HCT116 (cell line): ENCODE results near the gene SEMA4F. TPM values are rescaled to one million over a fixed set of nuclear protein-coding genes. Genes with fewer than 3 reads are reported as not detected.

Source experiments
- ATAC-seq: fragments of 200-7000 bp; cut with Tn5 transposase; 2 replicates; pipeline ENCODE4 v1.9.1; 2020; ENCODE audit warnings: mild to moderate bottlenecking, moderate library complexity
- BruUV-seq: library from RNA; stranded (reverse); fragments of 400-500 nt; replicated peaks from 2 replicates; lab custom pipeline; 2021; lab: Mats Ljungman, UMichigan
- CTCF ChIA-PET: fragments of 300-600 bp; sonication (Branson Sonifier 250); formaldehyde crosslinking; loops from one replicate; lab custom pipeline; 2021; ENCODE audit warnings: antibody characterized with exemption; lab: Charles Lee
- POLR2A ChIA-PET: fragments of 300-600, 350-600 bp; sonication (Branson Sonifier 250); formaldehyde crosslinking; loops from one replicate; lab custom pipeline; 2021; ENCODE audit warnings: antibody characterized with exemption; lab: Charles Lee
- RAD21 ChIA-PET, 2 experiments: fragments of 300-600 bp; sonication (Branson Sonifier 250); formaldehyde crosslinking; loops; one replicate each; lab custom pipeline; 2023; ENCODE audit warnings: low total read pairs in 2 of 2; ENCODE audit not compliant: uncharacterized antibody in 2 of 2, unreplicated experiment in 2 of 2, low non-redundant PET in 1 of 2; lab: Charles Lee
- DNase-seq: peaks from one replicate; pipeline ENCODE4 v3.0.0-alpha.2; 2010; ENCODE audit warnings: low read depth, low spot score
- H2AFZ ChIP-seq: fragments of 200-600 bp; shearing (Covaris generic), sonication (generic); 2 replicates; pipeline ENCODE4 v1.6.1; 2017; ENCODE audit warnings: low read depth, mixed run types, mixed read lengths, antibody characterized with exemption, low read length; ENCODE audit not compliant: poor library complexity, severe bottlenecking
- H3K27ac ChIP-seq: 2 replicates; pipeline ENCODE4 v1.5.1; 2012; ENCODE audit warnings: low read depth, low read length
- H3K27me3 ChIP-seq: fragments of 200-600 bp; sonication (generic); 2 replicates; pipeline ENCODE4 v1.6.1; 2016; ENCODE audit warnings: mixed run types, low read length, mixed read lengths; ENCODE audit not compliant: insufficient read depth
- H3K36me3 ChIP-seq, 2 experiments: fragments of 200-500 bp in 1 of 2; fragments of 200-600 bp in 1 of 2; sonication (Bioruptor generic) in 1 of 2; sonication (generic) in 1 of 2; 2 replicates each; pipeline versions ENCODE4 v1.5.1 to v1.6.1; 2014 to 2016; ENCODE audit warnings: low read length in 2 of 2, inconsistent platforms in 1 of 2, mixed read lengths in 1 of 2, mixed run types in 1 of 2; ENCODE audit not compliant: insufficient read depth in 2 of 2, control insufficient read depth in 1 of 2
- H3K4me1 ChIP-seq, 2 experiments: fragments of 200-600 bp in 1 of 2; sonication (generic) in 1 of 2; 2 replicates each; pipeline versions ENCODE4 v1.5.1 to v1.6.1; 2012 to 2017; ENCODE audit warnings: low read length in 2 of 2, inconsistent platforms in 1 of 2, mild to moderate bottlenecking in 1 of 2, mixed read lengths in 1 of 2, mixed run types in 1 of 2, moderate library complexity in 1 of 2; ENCODE audit not compliant: insufficient read depth in 2 of 2, control insufficient read depth in 1 of 2
- H3K4me2 ChIP-seq: fragments of 200-600 bp; sonication (generic); 2 replicates; pipeline ENCODE4 v1.6.1; 2017; ENCODE audit warnings: mixed run types, low read length, mixed read lengths
- H3K4me3 ChIP-seq, 2 experiments: fragments of 200-600 bp in 1 of 2; sonication (generic) in 1 of 2; replicated peaks in 1 of 2; 2 replicates each; pipeline ENCODE4 v1.5.1; 2011 to 2016; ENCODE audit warnings: low read length in 2 of 2, control low read depth in 1 of 2, low read depth in 1 of 2, mild to moderate bottlenecking in 1 of 2, mixed read lengths in 1 of 2, mixed run types in 1 of 2
- H3K79me2 ChIP-seq: fragments of 200-600 bp; sonication (generic); 2 replicates; pipeline ENCODE4 v1.6.1; 2017; ENCODE audit warnings: mild to moderate bottlenecking, mixed run types, low read length, moderate library complexity, mixed read lengths; ENCODE audit not compliant: insufficient read depth
- H3K9ac ChIP-seq: fragments of 200-600 bp; sonication (generic); 2 replicates; pipeline ENCODE4 v1.6.1; 2016; ENCODE audit warnings: low read length, mixed read lengths
- H3K9me2 ChIP-seq: fragments of 200-600 bp; sonication (generic), shearing (Covaris generic); 2 replicates; pipeline ENCODE4 v1.6.1; 2017; ENCODE audit warnings: mixed run types, mild to moderate bottlenecking, moderate library complexity; ENCODE audit not compliant: insufficient read depth
- H3K9me3 ChIP-seq, 2 experiments: fragments of 200-500 bp in 1 of 2; fragments of 200-600 bp in 1 of 2; sonication (Bioruptor generic) in 1 of 2; sonication (generic) in 1 of 2; 2 replicates each; pipeline ENCODE4 v1.6.1; 2014 to 2017; ENCODE audit warnings: low read length in 2 of 2, mixed read lengths in 2 of 2, inconsistent platforms in 1 of 2, low read depth in 1 of 2, mild to moderate bottlenecking in 1 of 2, mixed run types in 1 of 2, moderate library complexity in 1 of 2; ENCODE audit not compliant: control insufficient read depth in 1 of 2, insufficient read depth in 1 of 2
- H4K20me1 ChIP-seq: fragments of 200-600 bp; sonication (generic), shearing (Covaris generic); 2 replicates; pipeline ENCODE4 v1.6.1; 2017; ENCODE audit warnings: mixed run types, mild to moderate bottlenecking, moderate library complexity; ENCODE audit not compliant: insufficient read depth
- CBX3 ChIP-seq: IDR thresholded peaks from 2 replicates; pipeline ENCODE4 v1.6.1; 2012; ENCODE audit warnings: low read depth
- CEBPB ChIP-seq: IDR thresholded peaks from 2 replicates; pipeline ENCODE4 v1.6.1; 2012; ENCODE audit warnings: low read depth
- EGR1 ChIP-seq: IDR thresholded peaks from 2 replicates; pipeline ENCODE4 v1.6.1; 2012; ENCODE audit warnings: low read depth
- EZH2 ChIP-seq: fragments of 200-600 bp; sonication (generic); IDR thresholded peaks from 2 replicates; pipeline ENCODE4 v1.6.1; 2017; ENCODE audit warnings: antibody characterized with exemption, mixed run types
- EZH2phosphoT487 ChIP-seq: fragments of 200-600 bp; IDR thresholded peaks from 2 replicates; pipeline ENCODE4 v1.6.1; 2018; ENCODE audit warnings: antibody characterized with exemption, borderline replicate concordance
- POLR2A ChIP-seq: IDR thresholded peaks from 2 replicates; pipeline ENCODE4 v1.7.0; 2011; ENCODE audit warnings: borderline replicate concordance; ENCODE audit not compliant: insufficient read depth, insufficient read length; ENCODE audit errors: extremely low read depth
- RAD21 ChIP-seq: IDR thresholded peaks from 2 replicates; pipeline ENCODE4 v1.6.1; 2012; ENCODE audit warnings: low read depth, mild to moderate bottlenecking
- SIN3A ChIP-seq: IDR thresholded peaks from 2 replicates; pipeline ENCODE4 v1.6.1; 2012; ENCODE audit warnings: low read depth
- SRF ChIP-seq: IDR thresholded peaks from 2 replicates; pipeline ENCODE4 v1.6.1; 2012; ENCODE audit warnings: low read depth
- intact Hi-C: fragments of 100-400 bp; cut with micrococcal nuclease; formaldehyde crosslinking; loops from 2 replicates; pipeline ENCODE4 v1.10.0; 2022
- total RNA-seq: library from RNA; stranded (reverse); gene quantifications from one replicate; pipeline ENCODE4 v1.2.1, GENCODE V29; 2021; ENCODE audit not compliant: unreplicated experiment
- TF ChIP-seq, protein P1 (sequence below): IDR thresholded peaks from 2 replicates; pipeline ENCODE4 v1.6.1; 2011; ENCODE audit warnings: mild to moderate bottlenecking, low read length, moderate library complexity; ENCODE audit not compliant: insufficient replicate concordance; ENCODE audit errors: extremely low read depth
- TF ChIP-seq, protein P2 (sequence below): IDR thresholded peaks from 2 replicates; pipeline ENCODE4 v1.6.1; 2012
- TF ChIP-seq, protein P3 (sequence below), 3 experiments: fragments of 200-600 bp in 1 of 3; sonication (generic) in 1 of 3; IDR thresholded peaks in 2 of 3; conservative IDR thresholded peaks in 1 of 3; 2 replicates each; pipeline ENCODE4 v1.5.1; 2012 to 2017; ENCODE audit warnings: low read depth in 2 of 3, low read length in 2 of 3, antibody characterized with exemption in 1 of 3, borderline replicate concordance in 1 of 3, control low read depth in 1 of 3, mild to moderate bottlenecking in 1 of 3, mixed read lengths in 1 of 3, mixed run types in 1 of 3, moderate library complexity in 1 of 3; ENCODE audit not compliant: insufficient read depth in 1 of 3

Gene SEMA4F
- total RNA-seq, 1 experiment from 2014 or later: 12.3 TPM

DNA sequence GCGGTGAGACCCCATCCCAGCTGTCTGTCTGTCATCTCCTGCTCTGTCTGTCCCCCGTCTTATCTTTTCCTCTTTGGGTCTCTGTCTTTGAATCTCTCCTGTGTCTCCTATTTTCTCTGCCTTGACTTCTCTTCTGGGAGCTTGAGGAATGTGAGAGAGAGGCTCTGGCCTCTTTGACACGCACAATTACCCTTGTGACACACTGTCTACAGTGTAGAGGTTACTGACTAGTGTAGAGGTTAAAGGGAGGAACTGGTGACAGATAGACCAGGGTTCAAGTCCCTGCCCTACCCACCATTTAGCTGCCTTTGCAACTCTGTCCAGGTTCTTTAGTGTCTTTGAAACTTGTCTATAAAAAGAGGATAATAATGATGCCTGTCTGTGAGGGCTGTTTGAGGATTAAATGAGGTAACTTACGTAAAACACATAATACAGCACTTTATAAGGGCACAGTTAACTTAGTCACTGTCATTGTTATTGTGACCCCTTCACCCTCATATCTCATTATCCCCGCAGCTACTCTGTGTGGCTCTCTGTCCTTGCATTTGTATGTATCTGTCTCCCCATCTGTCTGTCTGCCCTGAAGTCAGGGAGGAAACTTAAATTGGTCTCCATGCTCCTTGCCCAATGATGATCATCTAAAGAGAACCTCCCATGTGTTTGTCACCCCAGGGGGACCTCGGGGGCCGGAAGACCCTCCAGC lies 19.9 kb downstream of the SEMA4F start:
- no peak overlapping the region for H2AFZ ChIP-seq
- H3K4me2 ChIP-seq: no peak overlapping the region
- no peak overlapping the region for H3K27ac ChIP-seq
- no peaks in the 10 kb centered on the region for H3K79me2 ChIP-seq
- no peaks in the 10 kb centered on the region for H3K9me2 ChIP-seq
- no TSS peak for BruUV-seq
- ChIA-PET POLR2A (no interaction called here), RAD21 (no interaction called here), CTCF (no interaction called here)
- no peaks in the 10 kb centered on the region for H4K20me1 ChIP-seq
- H3K4me3 ChIP-seq: no peak overlapping the region
- no peak for TF ChIP-seq RAD21
- TF ChIP-seq POLR2A: no peak
- no peak for TF ChIP-seq CEBPB
- no peak for TF ChIP-seq CBX3
- TF ChIP-seq, protein P1, sequence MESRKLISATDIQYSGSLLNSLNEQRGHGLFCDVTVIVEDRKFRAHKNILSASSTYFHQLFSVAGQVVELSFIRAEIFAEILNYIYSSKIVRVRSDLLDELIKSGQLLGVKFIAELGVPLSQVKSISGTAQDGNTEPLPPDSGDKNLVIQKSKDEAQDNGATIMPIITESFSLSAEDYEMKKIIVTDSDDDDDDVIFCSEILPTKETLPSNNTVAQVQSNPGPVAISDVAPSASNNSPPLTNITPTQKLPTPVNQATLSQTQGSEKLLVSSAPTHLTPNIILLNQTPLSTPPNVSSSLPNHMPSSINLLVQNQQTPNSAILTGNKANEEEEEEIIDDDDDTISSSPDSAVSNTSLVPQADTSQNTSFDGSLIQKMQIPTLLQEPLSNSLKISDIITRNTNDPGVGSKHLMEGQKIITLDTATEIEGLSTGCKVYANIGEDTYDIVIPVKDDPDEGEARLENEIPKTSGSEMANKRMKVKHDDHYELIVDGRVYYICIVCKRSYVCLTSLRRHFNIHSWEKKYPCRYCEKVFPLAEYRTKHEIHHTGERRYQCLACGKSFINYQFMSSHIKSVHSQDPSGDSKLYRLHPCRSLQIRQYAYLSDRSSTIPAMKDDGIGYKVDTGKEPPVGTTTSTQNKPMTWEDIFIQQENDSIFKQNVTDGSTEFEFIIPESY: no peak
- H3K9ac ChIP-seq: no peak overlapping the region
- intact Hi-C loops: no loop called here
- no peaks in the 10 kb centered on the region for H3K27me3 ChIP-seq
- no peak for DNase-seq
- ATAC-seq: no peak
- no peaks in the 10 kb centered on the region for H3K9me3 ChIP-seq
- peaks cover 0 to 19% of the 10 kb centered on the region in 2 experiments; a peak in 2 of 4 replicates for H3K36me3 ChIP-seq
- no peaks in the 10 kb centered on the region; a peak in 1 of 4 replicates for H3K4me1 ChIP-seq

DNA sequence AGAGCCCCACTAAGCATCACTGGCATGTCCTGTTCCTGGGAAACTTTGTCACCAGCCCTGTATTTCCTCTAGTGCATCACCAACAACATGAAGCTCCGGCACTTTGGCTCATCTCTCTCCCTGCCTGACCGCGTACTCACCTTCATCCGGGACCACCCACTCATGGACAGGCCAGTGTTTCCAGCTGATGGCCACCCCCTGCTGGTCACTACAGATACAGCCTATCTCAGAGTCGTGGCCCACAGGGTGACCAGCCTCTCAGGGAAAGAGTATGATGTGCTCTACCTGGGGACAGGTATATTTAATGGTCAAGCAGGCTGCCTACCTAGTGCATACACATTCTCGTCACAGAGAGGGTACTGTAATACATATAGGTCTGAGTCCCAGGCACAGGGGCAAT lies 21.0 kb downstream of the SEMA4F start:
- Histone ChIP-seq H3K4me2 (no peak overlapping the region), H3K27ac (no peak overlapping the region), H3K9me2 (no peaks in the 10 kb centered on the region), H3K36me3 (peaks cover 0 to 19% of the 10 kb centered on the region in 2 experiments; a peak in 2 of 4 replicates), H3K9ac (no peak overlapping the region), H4K20me1 (no peaks in the 10 kb centered on the region), H3K79me2 (no peaks in the 10 kb centered on the region), H3K4me3 (no peak overlapping the region), H3K9me3 (no peaks in the 10 kb centered on the region), H2AFZ (no peak overlapping the region), H3K4me1 (no peaks in the 10 kb centered on the region; a peak in 1 of 4 replicates), H3K27me3 (no peaks in the 10 kb centered on the region)
- peak; percentile 65; the same call in 1 of the 2 replicates for ATAC-seq
- peak; percentile 44 for TF ChIP-seq RAD21
- no peak for TF ChIP-seq EZH2
- no peak for TF ChIP-seq SIN3A
- TF ChIP-seq CEBPB: no peak
- no peak for TF ChIP-seq EGR1
- TF ChIP-seq, protein P2, sequence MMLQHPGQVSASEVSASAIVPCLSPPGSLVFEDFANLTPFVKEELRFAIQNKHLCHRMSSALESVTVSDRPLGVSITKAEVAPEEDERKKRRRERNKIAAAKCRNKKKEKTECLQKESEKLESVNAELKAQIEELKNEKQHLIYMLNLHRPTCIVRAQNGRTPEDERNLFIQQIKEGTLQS: no peak
- no peak for TF ChIP-seq SRF
- TF ChIP-seq, protein P3, sequence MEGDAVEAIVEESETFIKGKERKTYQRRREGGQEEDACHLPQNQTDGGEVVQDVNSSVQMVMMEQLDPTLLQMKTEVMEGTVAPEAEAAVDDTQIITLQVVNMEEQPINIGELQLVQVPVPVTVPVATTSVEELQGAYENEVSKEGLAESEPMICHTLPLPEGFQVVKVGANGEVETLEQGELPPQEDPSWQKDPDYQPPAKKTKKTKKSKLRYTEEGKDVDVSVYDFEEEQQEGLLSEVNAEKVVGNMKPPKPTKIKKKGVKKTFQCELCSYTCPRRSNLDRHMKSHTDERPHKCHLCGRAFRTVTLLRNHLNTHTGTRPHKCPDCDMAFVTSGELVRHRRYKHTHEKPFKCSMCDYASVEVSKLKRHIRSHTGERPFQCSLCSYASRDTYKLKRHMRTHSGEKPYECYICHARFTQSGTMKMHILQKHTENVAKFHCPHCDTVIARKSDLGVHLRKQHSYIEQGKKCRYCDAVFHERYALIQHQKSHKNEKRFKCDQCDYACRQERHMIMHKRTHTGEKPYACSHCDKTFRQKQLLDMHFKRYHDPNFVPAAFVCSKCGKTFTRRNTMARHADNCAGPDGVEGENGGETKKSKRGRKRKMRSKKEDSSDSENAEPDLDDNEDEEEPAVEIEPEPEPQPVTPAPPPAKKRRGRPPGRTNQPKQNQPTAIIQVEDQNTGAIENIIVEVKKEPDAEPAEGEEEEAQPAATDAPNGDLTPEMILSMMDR (IDR thresholded peaks at IDR 0.05 in 2 of 3, conservative IDR thresholded peaks at IDR 0.05 in 1 of 3; ENCODE audit: borderline replicate concordance in 1 of 3, insufficient read depth in 1 of 3, low read depth in 2 of 3, low read length in 2 of 3): peak in 2 of 3 experiments; percentile 41 to 43; a peak in 4 of 6 replicates
- no peak for TF ChIP-seq POLR2A
- no peak for TF ChIP-seq EZH2phosphoT487
- intact Hi-C loops: no loop called here
- ChIA-PET CTCF (interaction anchor here (1.1 kb wide), 1 partner anchor 11 kb away, joined by 3 read pairs; no protein-coding TSS in a partner anchor), RAD21 (no interaction called here), POLR2A (no interaction called here)
- BruUV-seq: no TSS peak
- no peak for DNase-seq
